GM21526 (cell line): ENCODE measurements around the gene RASSF7.

ENCODE experiments used
- ATAC-seq: cut with Tn5 transposase; IDR thresholded peaks from one replicate; pipeline ENCODE4 v1.9.1; 2021; ENCODE audit warnings: moderate library complexity; ENCODE audit not compliant: unreplicated experiment, low FRiP score

Gene RASSF7

GRCh38 chr11:550021-550745 is 10.6 kb upstream of the RASSF7 start:
- no peak for ATAC-seq

GRCh38 chr11:550746-551085 is 10.1 kb upstream of the RASSF7 start:
- no peak for ATAC-seq

GRCh38 chr11:551131-551530 is 9.6 kb upstream of the RASSF7 start:
- ATAC-seq = no peak

- ATAC-seq = no peak
Measured at GRCh38 chr11:551596-551995, 9.2 kb upstream of the RASSF7 start.

- ATAC-seq = no peak
Measured at GRCh38 chr11:553083-553987, 7.4 kb upstream of the RASSF7 start.

- ATAC-seq = no peak
Measured at GRCh38 chr11:553988-554340, 6.8 kb upstream of the RASSF7 start.

- no peak for ATAC-seq
Measured at GRCh38 chr11:554428-555226, 6.1 kb upstream of the RASSF7 start.

GRCh38 chr11:555227-555779 is 5.5 kb upstream of the RASSF7 start:
- ATAC-seq = no peak

- ATAC-seq = no peak
Measured at GRCh38 chr11:555780-556661, 4.7 kb upstream of the RASSF7 start.

GRCh38 chr11:556662-557256 is 4.0 kb upstream of the RASSF7 start:
- no peak for ATAC-seq

GRCh38 chr11:557328-558132 is 3.2 kb upstream of the RASSF7 start:
- no peak for ATAC-seq

GRCh38 chr11:558503-558902 is 2.3 kb upstream of the RASSF7 start:
- ATAC-seq = no peak

GRCh38 chr11:559020-559620 is 1.6 kb upstream of the RASSF7 start:
- ATAC-seq = no peak

- ATAC-seq = no peak
Measured at GRCh38 chr11:559712-560304, 962 bp upstream of the RASSF7 start.

GRCh38 chr11:561148-562003 is 606 bp downstream of the RASSF7 start:
- ATAC-seq = peak; percentile 28

GRCh38 chr11:562046-562645 is 1.4 kb downstream of the RASSF7 start:
- ATAC-seq = no peak
